HUES6 (cell line): ENCODE data around the gene FBN2.

ENCODE experiments used
- H3K27ac ChIP-seq: 2 replicates; pipeline ENCODE4 v1.7.0; 2013; ENCODE audit warnings: low read depth, mild to moderate bottlenecking, low read length, inconsistent platforms
- H3K27me3 ChIP-seq: 2 replicates; pipeline ENCODE4 v1.6.1; 2013; ENCODE audit warnings: low read length; ENCODE audit not compliant: control insufficient read depth, insufficient read depth
- H3K36me3 ChIP-seq: 2 replicates; pipeline ENCODE4 v1.6.1; 2013; ENCODE audit warnings: low read length; ENCODE audit not compliant: control insufficient read depth, insufficient read depth
- H3K4me1 ChIP-seq: 2 replicates; pipeline ENCODE4 v1.6.1; 2013; ENCODE audit warnings: low read length; ENCODE audit not compliant: control insufficient read depth, insufficient read depth
- H3K4me3 ChIP-seq: 2 replicates; pipeline ENCODE4 v1.5.1; 2013; ENCODE audit warnings: low read depth, low read length
- H3K9ac ChIP-seq: one replicate; pipeline ENCODE4 v1.6.1; 2013; ENCODE audit warnings: mild to moderate bottlenecking, low read length
- H3K9me3 ChIP-seq: 2 replicates; pipeline ENCODE4 v1.6.1; 2013; ENCODE audit warnings: low read depth, low read length; ENCODE audit not compliant: control insufficient read depth, insufficient read depth

Gene FBN2

DNA sequence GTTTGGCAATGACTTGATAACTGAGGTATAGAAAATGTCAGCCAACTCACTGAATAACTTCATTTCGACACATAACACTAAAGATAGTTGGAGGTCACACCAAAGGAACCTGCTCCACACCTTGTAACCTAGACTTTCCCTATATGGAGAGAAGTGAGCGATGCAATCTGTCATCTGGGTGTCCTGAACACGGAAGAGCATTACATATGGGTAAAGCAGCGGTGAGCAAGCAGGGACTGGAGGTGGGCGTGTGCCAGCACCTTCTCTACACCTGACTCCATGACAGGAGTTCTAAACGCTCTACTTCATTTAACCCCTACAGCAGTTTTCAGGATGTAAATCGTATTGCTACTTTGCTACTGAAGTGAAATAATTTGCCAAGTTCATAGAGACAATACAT, 301.7 kb downstream of the FBN2 start:
- Histone ChIP-seq H3K36me3 (no peaks in the 10 kb centered on the region), H3K27ac (no peak overlapping the region), H3K27me3 (no peaks in the 10 kb centered on the region), H3K9me3 (no peaks in the 10 kb centered on the region), H3K9ac (no peak overlapping the region), H3K4me3 (no peak overlapping the region), H3K4me1 (peaks cover 5% of the 10 kb centered on the region; the same call in 1 of the 2 replicates)

GRCh38 chr5:128234928-128235641, 303.0 kb downstream of the FBN2 start:
- no peak overlapping the region for H3K27ac ChIP-seq
- no peaks in the 10 kb centered on the region for H3K27me3 ChIP-seq
- H3K36me3 ChIP-seq, result no peaks in the 10 kb centered on the region
- no peaks in the 10 kb centered on the region for H3K9me3 ChIP-seq
- H3K4me1 ChIP-seq, result peaks cover 5% of the 10 kb centered on the region; the same call in 1 of the 2 replicates
- H3K9ac ChIP-seq, result no peak overlapping the region
- no peak overlapping the region for H3K4me3 ChIP-seq

- no peaks in the 10 kb centered on the region for H3K4me1 ChIP-seq
- H3K9me3 ChIP-seq, result no peaks in the 10 kb centered on the region
- no peak overlapping the region for H3K9ac ChIP-seq
- H3K4me3 ChIP-seq, result no peak overlapping the region
- no peak overlapping the region for H3K27ac ChIP-seq
- no peaks in the 10 kb centered on the region for H3K27me3 ChIP-seq
- no peaks in the 10 kb centered on the region for H3K36me3 ChIP-seq
Observed at GRCh38 chr5:128228521-128228920, 309.5 kb downstream of the FBN2 start.

DNA sequence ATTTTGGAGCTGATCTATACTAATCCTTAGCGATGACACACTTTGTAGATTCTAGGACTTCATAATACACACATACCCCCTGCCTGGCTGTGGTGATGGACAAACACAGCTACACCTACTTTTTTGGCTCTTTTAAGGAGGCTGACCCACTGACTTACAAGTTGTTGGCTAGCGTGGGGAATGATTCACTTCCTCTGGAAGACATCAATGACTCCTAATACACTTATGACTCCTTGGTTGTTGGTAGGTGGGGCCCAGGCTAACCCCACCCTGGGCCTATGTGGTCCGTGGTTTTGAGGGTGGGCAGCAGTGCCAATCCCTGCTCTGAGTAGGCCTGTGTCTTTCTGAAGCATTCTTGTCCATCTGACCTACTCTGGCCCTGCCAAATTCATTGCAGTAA, 310.0 kb downstream of the FBN2 start:
- no peak overlapping the region for H3K27ac ChIP-seq
- no peak overlapping the region for H3K4me3 ChIP-seq
- H3K9ac ChIP-seq, result no peak overlapping the region
- H3K27me3 ChIP-seq, result no peaks in the 10 kb centered on the region
- H3K4me1 ChIP-seq, result no peaks in the 10 kb centered on the region
- no peaks in the 10 kb centered on the region for H3K9me3 ChIP-seq
- no peaks in the 10 kb centered on the region for H3K36me3 ChIP-seq

DNA sequence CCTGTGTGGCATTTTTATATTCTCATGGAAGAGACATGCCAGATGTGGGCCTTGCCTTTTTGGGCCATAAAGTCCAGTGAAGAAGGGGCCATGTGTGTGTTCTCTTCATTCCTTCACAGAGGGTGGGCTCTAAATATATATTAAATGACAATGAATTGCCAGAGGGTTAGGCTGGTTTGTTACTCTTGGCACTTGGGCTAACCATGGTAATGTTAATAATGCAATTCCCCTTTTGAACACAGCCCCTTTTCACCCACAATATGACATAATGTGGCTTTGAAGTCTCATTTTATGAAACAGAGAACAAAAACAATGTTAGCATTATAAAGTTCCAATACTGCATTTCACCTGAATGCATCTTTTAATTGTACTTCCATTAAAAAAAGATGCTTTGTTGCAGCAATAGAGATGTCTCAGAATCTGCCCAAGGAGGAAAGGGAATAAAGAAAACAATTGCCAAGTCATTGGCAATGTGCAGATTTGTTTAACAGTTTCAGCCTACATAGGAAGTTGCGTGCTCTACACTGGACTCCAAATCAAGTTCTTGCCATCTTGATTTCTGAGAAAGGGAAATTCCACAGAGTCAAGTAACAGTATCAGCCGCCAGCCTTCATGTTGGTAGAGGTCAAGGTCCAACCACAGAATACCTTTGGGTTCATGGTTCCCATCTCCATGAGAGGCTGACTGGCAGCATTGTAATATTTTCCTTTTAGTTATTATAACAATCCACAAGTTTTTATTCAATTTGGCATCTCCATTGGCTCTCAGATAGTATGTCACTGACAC, 312.6 kb downstream of the FBN2 start:
- no peaks in the 10 kb centered on the region for H3K36me3 ChIP-seq
- no peaks in the 10 kb centered on the region for H3K9me3 ChIP-seq
- H3K9ac ChIP-seq, result no peak overlapping the region
- H3K4me1 ChIP-seq, result no peaks in the 10 kb centered on the region
- no peak overlapping the region for H3K4me3 ChIP-seq
- no peak overlapping the region for H3K27ac ChIP-seq
- no peaks in the 10 kb centered on the region for H3K27me3 ChIP-seq

GRCh38 chr5:128224336-128224735, 313.7 kb downstream of the FBN2 start:
- Histone ChIP-seq H3K27ac (no peak overlapping the region), H3K27me3 (no peaks in the 10 kb centered on the region), H3K9me3 (no peaks in the 10 kb centered on the region)

GRCh38 chr5:128220841-128221240, 317.2 kb downstream of the FBN2 start:
- no peaks in the 10 kb centered on the region for H3K27me3 ChIP-seq
- H3K27ac ChIP-seq, result no peak overlapping the region
- H3K4me1 ChIP-seq, result no peaks in the 10 kb centered on the region
- no peaks in the 10 kb centered on the region for H3K36me3 ChIP-seq
- H3K9ac ChIP-seq, result no peak overlapping the region
- no peak overlapping the region for H3K4me3 ChIP-seq
- no peaks in the 10 kb centered on the region for H3K9me3 ChIP-seq

More at GRCh38 chr5:128224336-128224735, 313.7 kb downstream of the FBN2 start:
- no peak overlapping the region for H3K4me3 ChIP-seq
- H3K36me3 ChIP-seq, result no peaks in the 10 kb centered on the region
- H3K4me1 ChIP-seq, result no peaks in the 10 kb centered on the region
- no peak overlapping the region for H3K9ac ChIP-seq

DNA sequence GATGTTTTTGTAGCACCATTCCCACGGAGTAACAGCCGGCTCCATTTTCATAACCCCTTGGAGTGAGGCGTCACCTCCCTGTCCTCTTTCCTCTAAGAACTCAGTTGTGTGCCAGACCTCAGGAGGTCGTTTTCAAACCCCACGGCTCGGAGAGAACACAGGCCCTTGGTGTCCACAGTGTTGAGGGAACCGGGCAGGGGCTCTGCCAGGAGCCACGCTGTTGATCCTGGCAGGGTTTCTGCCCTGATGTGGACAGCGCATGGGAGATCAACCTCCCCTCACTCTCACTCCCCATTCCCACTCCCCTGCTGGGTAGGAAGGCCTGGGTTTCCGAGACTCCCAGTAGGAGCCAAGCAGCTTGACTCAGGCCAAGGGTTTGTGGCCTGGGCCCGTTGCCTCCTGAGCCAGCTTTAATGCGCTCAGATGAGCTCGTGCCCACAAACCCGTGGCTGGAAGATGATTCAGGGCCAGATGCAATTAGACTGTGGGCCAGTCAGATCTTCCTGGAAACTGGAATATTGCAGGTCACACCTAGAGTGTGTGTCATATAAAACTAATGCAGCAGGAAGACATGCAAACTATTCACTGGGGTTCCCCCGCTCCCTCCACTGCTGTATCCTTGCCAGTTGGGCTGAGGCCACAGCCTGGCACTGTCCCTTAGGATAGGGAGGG, 321.0 kb downstream of the FBN2 start:
- no peak overlapping the region for H3K9ac ChIP-seq
- no peak overlapping the region for H3K4me3 ChIP-seq
- H3K27me3 ChIP-seq, result no peaks in the 10 kb centered on the region

DNA sequence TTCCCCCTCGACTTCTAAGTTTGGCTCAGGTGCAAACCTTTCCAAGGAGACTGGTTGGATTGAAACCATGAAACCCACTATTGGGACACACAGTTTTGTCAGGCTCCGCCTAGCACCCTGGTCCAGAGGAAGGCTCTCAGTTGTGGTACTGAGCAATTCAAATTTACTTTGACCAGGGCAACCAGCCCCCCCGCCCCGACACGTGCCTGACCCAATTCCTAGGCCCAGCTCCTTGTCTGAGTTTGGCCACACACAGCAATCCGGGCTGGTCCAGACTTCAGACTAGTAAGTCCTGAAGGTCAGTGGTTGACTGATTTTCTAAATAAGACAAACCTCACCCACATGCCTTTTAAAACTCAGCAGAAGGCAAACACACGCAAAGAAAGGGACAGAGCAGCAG, 321.8 kb downstream of the FBN2 start:
- Histone ChIP-seq H3K4me1 (no peaks in the 10 kb centered on the region), H3K27ac (no peak overlapping the region), H3K9ac (no peak overlapping the region)

More for the DNA sequence above, 321.0 kb downstream of the FBN2 start:
- no peak overlapping the region for H3K27ac ChIP-seq
- no peaks in the 10 kb centered on the region for H3K4me1 ChIP-seq
- H3K36me3 ChIP-seq, result no peaks in the 10 kb centered on the region
- no peaks in the 10 kb centered on the region for H3K9me3 ChIP-seq

DNA sequence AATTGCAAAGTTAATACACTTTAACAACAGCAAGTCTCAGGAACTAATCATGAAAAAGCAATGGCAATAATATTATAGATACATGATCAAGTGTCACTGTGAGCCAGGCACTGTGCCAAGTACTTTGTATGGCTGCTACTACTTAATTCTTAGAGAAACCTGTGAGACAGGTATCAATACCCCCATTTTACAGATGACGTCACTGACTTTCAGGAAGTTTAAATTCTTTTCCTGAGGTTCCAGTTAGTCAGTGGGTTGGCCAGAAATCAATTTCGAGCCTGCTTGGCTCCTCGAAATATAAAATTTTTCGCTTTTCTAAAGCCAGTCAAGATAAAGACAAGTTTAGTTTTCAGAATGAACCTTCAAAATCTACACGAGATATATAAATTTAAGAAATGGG, 324.2 kb downstream of the FBN2 start:
- Histone ChIP-seq H3K4me1 (no peaks in the 10 kb centered on the region), H3K9me3 (no peaks in the 10 kb centered on the region), H3K4me3 (no peak overlapping the region), H3K27me3 (no peaks in the 10 kb centered on the region), H3K9ac (no peak overlapping the region), H3K36me3 (no peaks in the 10 kb centered on the region), H3K27ac (no peak overlapping the region)

More for the DNA sequence above, 321.8 kb downstream of the FBN2 start:
- H3K36me3 ChIP-seq, result no peaks in the 10 kb centered on the region
- no peak overlapping the region for H3K4me3 ChIP-seq
- H3K27me3 ChIP-seq, result no peaks in the 10 kb centered on the region
- H3K9me3 ChIP-seq, result no peaks in the 10 kb centered on the region

GRCh38 chr5:128213340-128213739, 324.7 kb downstream of the FBN2 start:
- H3K9ac ChIP-seq, result no peak overlapping the region
- H3K27me3 ChIP-seq, result no peaks in the 10 kb centered on the region
- no peak overlapping the region for H3K4me3 ChIP-seq
- H3K9me3 ChIP-seq, result no peaks in the 10 kb centered on the region
- no peaks in the 10 kb centered on the region for H3K4me1 ChIP-seq
- no peak overlapping the region for H3K27ac ChIP-seq
- no peaks in the 10 kb centered on the region for H3K36me3 ChIP-seq
